Panc1 (cell line): ENCODE data around the gene LHFPL3.

Experiments used
- POLR2AphosphoS5 ChIP-seq: IDR thresholded peaks from 2 replicates; pipeline ENCODE4 v1.6.1; 2012; ENCODE audit warnings: mild to moderate bottlenecking, low read depth, low read length, moderate library complexity
- TF ChIP-seq, protein P1 (sequence below): fragments of 450-650 bp; IDR thresholded peaks from 2 replicates; pipeline ENCODE4 v1.5.1; 2017; ENCODE audit warnings: mild to moderate bottlenecking

DNA sequence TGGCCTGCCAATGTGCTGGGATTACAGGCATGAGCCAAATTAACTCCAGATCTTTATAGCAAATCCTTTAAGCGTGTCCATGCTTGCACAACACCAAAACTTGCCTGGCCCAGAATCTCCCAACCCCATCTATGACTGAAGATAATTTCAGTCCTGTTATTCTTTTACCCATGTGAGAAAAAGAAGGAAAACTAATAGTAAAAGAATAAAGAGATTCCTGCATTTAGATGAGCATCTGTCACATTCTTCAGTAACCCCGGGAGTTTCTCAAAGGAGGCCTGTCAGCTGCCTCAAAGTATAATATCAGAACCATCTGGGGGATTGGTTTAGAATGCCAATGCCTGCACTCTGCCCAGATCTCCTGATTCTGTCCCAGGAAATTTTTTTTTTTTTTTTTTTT lies 527.5 kb downstream of the LHFPL3 start:
- TF ChIP-seq, protein P1, sequence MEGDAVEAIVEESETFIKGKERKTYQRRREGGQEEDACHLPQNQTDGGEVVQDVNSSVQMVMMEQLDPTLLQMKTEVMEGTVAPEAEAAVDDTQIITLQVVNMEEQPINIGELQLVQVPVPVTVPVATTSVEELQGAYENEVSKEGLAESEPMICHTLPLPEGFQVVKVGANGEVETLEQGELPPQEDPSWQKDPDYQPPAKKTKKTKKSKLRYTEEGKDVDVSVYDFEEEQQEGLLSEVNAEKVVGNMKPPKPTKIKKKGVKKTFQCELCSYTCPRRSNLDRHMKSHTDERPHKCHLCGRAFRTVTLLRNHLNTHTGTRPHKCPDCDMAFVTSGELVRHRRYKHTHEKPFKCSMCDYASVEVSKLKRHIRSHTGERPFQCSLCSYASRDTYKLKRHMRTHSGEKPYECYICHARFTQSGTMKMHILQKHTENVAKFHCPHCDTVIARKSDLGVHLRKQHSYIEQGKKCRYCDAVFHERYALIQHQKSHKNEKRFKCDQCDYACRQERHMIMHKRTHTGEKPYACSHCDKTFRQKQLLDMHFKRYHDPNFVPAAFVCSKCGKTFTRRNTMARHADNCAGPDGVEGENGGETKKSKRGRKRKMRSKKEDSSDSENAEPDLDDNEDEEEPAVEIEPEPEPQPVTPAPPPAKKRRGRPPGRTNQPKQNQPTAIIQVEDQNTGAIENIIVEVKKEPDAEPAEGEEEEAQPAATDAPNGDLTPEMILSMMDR = no peak
- TF ChIP-seq POLR2AphosphoS5 = no peak
